Endodermal cell (in vitro differentiated cells): ENCODE results near the gene SAG. TPM values are rescaled to one million over a fixed set of nuclear protein-coding genes. Genes with fewer than 3 reads are reported as not detected.

Source experiments
- DNase-seq: peaks from one replicate; pipeline ENCODE4 v3.0.0-alpha.2; 2017
- H3K27ac ChIP-seq: 2 replicates; pipeline ENCODE4 v1.5.1; 2013; ENCODE audit warnings: mild to moderate bottlenecking, low read depth, low read length, moderate library complexity
- H3K27me3 ChIP-seq: 2 replicates; pipeline ENCODE4 v1.6.1; 2013; ENCODE audit warnings: mild to moderate bottlenecking, low read length, moderate library complexity; ENCODE audit not compliant: insufficient read depth, control insufficient read depth, poor library complexity, severe bottlenecking
- H3K36me3 ChIP-seq: 2 replicates; pipeline ENCODE4 v1.7.0; 2013; ENCODE audit warnings: mild to moderate bottlenecking, low read length, moderate library complexity; ENCODE audit not compliant: control insufficient read depth, insufficient read depth
- H3K4me1 ChIP-seq: one replicate; pipeline ENCODE4 v1.7.0; 2013; ENCODE audit warnings: low read length; ENCODE audit not compliant: control insufficient read depth, insufficient read depth
- H3K4me3 ChIP-seq: 2 replicates; pipeline ENCODE4 v1.5.1; 2013; ENCODE audit warnings: mild to moderate bottlenecking, low read length, moderate library complexity
- H3K9ac ChIP-seq: 2 replicates; pipeline ENCODE4 v1.6.1; 2013; ENCODE audit warnings: mild to moderate bottlenecking, low read length, moderate library complexity; ENCODE audit not compliant: poor library complexity, severe bottlenecking; ENCODE audit errors: extremely low read depth
- H3K9me3 ChIP-seq: 2 replicates; pipeline ENCODE4 v1.6.1; 2013; ENCODE audit warnings: mild to moderate bottlenecking, low read length, moderate library complexity; ENCODE audit not compliant: control insufficient read depth
- H3K27ac Mint-ChIP-seq: 2 replicates; pipeline ENCODE4 v1.8.0; 2020; ENCODE audit warnings: mixed read lengths
- H3K27me3 Mint-ChIP-seq: 2 replicates; pipeline ENCODE4 v1.8.0; 2021; ENCODE audit warnings: mild to moderate bottlenecking, mixed read lengths; ENCODE audit not compliant: insufficient read depth
- H3K36me3 Mint-ChIP-seq: 2 replicates; pipeline ENCODE4 v1.8.0; 2020; ENCODE audit warnings: low read depth, mixed read lengths
- H3K4me1 Mint-ChIP-seq: 2 replicates; pipeline ENCODE4 v1.8.0; 2020; ENCODE audit warnings: mixed read lengths
- H3K4me3 Mint-ChIP-seq: 2 replicates; pipeline ENCODE4 v1.8.0; 2020; ENCODE audit warnings: mild to moderate bottlenecking, moderate library complexity, mixed read lengths
- H3K9me3 Mint-ChIP-seq: 2 replicates; pipeline ENCODE4 v1.8.0; 2020; ENCODE audit warnings: mild to moderate bottlenecking, mixed read lengths
- WGBS, 2 experiments: methylation state at CpG; one replicate each; pipeline versions ENCODE4 v1.1.5 to v1.1.7; 2013; ENCODE audit warnings: missing lambda C conversion rate in 2 of 2, mixed read lengths in 1 of 2; ENCODE audit not compliant: insufficient coverage in 1 of 2, insufficient read length in 1 of 2; 5-methylcytosine and 5-hydroxymethylcytosine counted together
- total RNA-seq, 2 donors: library from RNA; stranded (reverse); fragmentation: NEBNext Ultra II Directional in 1 of 2; extraction: Animal tissue kit (Norgen Biotek cat#: 25700) in 1 of 2; gene quantifications; 2 replicates in 1 of 2; 3 replicates in 1 of 2; pipeline ENCODE4 v1.2.1, GENCODE V29; 2021
- TF ChIP-seq, protein P1 (sequence below): fragments of 200-600 bp; sonication (generic); conservative IDR thresholded peaks from 2 replicates; pipeline ENCODE4 v1.5.0; 2021; ENCODE audit warnings: antibody characterized with exemption, mild to moderate bottlenecking

Gene SAG
- total RNA-seq, 2 donors from 2014 or later, result not detected

DNA sequence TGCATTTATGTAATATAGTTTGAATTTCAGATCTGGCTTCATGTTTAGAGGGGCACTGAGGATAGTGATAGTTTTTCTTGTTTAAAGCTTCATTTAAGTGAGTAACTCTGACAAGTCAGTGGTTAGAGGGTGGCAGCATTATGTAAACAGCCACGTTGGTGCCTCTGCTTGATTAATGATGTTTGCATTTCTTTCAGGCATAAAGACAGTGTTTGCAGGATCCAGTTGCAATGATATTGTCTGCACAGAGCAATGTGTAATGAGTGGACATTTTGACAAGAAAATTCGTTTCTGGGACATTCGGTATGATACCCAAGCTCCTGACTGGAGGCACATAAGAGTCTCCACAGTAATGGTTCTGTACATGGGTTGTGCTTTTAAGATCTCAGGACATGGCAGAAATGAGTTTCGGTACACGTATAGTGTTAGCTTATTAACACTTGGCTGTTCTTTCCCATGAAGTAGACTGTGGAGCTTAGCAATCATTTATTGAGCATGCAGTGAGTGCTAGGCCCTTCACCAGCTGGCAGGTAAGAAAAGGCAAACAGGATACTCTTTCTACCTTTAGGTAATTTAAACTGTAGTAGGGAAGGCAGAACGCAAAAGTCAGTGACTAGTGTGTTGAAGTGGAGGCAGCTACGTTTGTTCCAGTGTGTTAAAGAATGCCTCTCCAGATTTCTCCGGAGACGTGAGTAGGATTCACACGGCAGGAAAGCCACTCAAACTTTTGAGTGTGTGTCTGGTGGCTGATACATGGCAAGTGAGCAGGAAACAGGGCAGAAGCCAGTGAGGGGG is 17.4 kb upstream of the SAG start:
- Histone ChIP-seq H3K36me3 (peaks cover 74% of the 10 kb centered on the region), H3K4me3 (no peak overlapping the region), H3K27me3 (no peaks in the 10 kb centered on the region), H3K9me3 (no peaks in the 10 kb centered on the region), H3K27ac (no peak overlapping the region), H3K4me1 (peaks cover 10% of the 10 kb centered on the region), H3K9ac (no peak overlapping the region)
- H3K27me3 Mint-ChIP-seq, result no peaks in the 10 kb centered on the region
- H3K9me3 Mint-ChIP-seq, result no peaks in the 10 kb centered on the region
- H3K27ac Mint-ChIP-seq, result peak overlapping the region; percentile 3
- H3K4me1 Mint-ChIP-seq, result peaks cover 20% of the 10 kb centered on the region
- no peak for DNase-seq
- H3K36me3 Mint-ChIP-seq, result peaks cover 80% of the 10 kb centered on the region
- WGBS, 2 experiments, result 91 to 95% methylated on average over 8 to 10 of the region's 10 CpGs
- no peak overlapping the region for H3K4me3 Mint-ChIP-seq
- TF ChIP-seq, protein P1, sequence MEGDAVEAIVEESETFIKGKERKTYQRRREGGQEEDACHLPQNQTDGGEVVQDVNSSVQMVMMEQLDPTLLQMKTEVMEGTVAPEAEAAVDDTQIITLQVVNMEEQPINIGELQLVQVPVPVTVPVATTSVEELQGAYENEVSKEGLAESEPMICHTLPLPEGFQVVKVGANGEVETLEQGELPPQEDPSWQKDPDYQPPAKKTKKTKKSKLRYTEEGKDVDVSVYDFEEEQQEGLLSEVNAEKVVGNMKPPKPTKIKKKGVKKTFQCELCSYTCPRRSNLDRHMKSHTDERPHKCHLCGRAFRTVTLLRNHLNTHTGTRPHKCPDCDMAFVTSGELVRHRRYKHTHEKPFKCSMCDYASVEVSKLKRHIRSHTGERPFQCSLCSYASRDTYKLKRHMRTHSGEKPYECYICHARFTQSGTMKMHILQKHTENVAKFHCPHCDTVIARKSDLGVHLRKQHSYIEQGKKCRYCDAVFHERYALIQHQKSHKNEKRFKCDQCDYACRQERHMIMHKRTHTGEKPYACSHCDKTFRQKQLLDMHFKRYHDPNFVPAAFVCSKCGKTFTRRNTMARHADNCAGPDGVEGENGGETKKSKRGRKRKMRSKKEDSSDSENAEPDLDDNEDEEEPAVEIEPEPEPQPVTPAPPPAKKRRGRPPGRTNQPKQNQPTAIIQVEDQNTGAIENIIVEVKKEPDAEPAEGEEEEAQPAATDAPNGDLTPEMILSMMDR, result no peak

DNA sequence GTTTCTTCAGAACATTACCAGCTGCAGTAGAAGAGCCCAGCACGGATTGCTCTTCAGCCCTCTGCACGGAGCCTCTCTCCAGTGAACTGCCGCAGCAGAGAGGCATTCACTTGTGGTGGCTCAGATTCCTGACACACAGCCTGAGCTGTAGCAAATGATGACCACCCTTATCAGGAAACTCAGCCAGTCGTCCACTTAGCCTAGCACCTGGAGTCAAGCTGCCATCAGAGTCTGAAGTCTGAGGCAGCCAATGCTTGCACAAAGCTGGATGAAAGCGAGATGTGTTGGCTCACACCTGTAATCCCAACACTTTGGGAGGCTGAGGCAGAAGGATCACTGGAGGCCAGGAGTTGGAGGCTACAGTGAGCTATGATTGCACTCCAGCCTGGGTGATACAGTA is 11.7 kb upstream of the SAG start:
- H3K36me3 ChIP-seq, result peaks cover 56% of the 10 kb centered on the region
- no peaks in the 10 kb centered on the region for H3K27me3 ChIP-seq
- 91 to 100% methylated on average over 3 to 5 of the region's 5 CpGs for WGBS, 2 experiments

DNA sequence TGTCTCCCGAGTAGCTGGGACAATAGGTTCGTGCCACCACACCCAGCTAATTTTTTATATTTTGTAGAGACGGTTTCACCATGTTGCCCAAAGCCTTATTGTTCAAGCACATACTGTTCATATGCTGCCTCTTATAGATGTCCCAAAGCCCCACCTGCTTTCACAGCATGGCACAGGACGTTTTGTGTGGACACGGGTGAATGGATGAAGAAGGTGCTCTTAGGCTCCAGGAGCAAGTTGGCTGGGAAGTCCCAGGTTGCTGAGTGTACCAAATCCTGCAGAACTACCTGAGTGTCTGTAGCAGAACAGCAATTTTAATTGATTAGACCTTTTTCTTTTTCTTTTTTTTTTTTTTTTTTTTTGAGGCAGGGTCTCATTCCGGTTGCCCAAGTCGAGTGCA is 10.5 kb upstream of the SAG start:
- no peak for DNase-seq
- no peak overlapping the region for H3K4me3 Mint-ChIP-seq
- Histone ChIP-seq H3K27ac (no peak overlapping the region), H3K4me3 (no peak overlapping the region), H3K27me3 (no peaks in the 10 kb centered on the region), H3K4me1 (no peaks in the 10 kb centered on the region), H3K9ac (no peak overlapping the region), H3K9me3 (no peaks in the 10 kb centered on the region), H3K36me3 (peaks cover 44% of the 10 kb centered on the region)
- peaks cover 42% of the 10 kb centered on the region for H3K36me3 Mint-ChIP-seq
- WGBS, 2 experiments, result 95% methylated on average over 3 to 7 of the region's 7 CpGs
- peaks cover 7% of the 10 kb centered on the region for H3K4me1 Mint-ChIP-seq
- no peaks in the 10 kb centered on the region for H3K9me3 Mint-ChIP-seq
- TF ChIP-seq, protein P1, result no peak
- no peaks in the 10 kb centered on the region for H3K27me3 Mint-ChIP-seq
- H3K27ac Mint-ChIP-seq, result no peak overlapping the region

More for the DNA sequence above, 11.7 kb upstream of the SAG start:
- Histone ChIP-seq H3K4me3 (no peak overlapping the region), H3K4me1 (no peaks in the 10 kb centered on the region), H3K9me3 (no peaks in the 10 kb centered on the region), H3K27ac (no peak overlapping the region), H3K9ac (no peak overlapping the region)
- TF ChIP-seq, protein P1, result no peak
- no peak overlapping the region for H3K27ac Mint-ChIP-seq
- H3K36me3 Mint-ChIP-seq, result peaks cover 53% of the 10 kb centered on the region
- no peaks in the 10 kb centered on the region for H3K9me3 Mint-ChIP-seq
- no peaks in the 10 kb centered on the region for H3K4me1 Mint-ChIP-seq
- H3K27me3 Mint-ChIP-seq, result no peaks in the 10 kb centered on the region
- DNase-seq, result no peak
- no peak overlapping the region for H3K4me3 Mint-ChIP-seq
